ENCODE measurements around the gene OR51S1. TPM values are rescaled to one million over a fixed set of nuclear protein-coding genes. Genes with fewer than 3 reads are reported as not detected.
"Not testable (repeated sequence)": the region's sequence is repeated elsewhere in the genome, so short reads cannot be mapped to it uniquely, and the experiment has no call there.

The OR51S1 gene
- total RNA-seq, 1 experiment from 2014 or later = not detected

GRCh38 chr11:4851033-4851432, 2.0 kb upstream of the OR51S1 start:
- Histone ChIP-seq H3K27ac (no peak overlapping the region), H3K4me1 (replicated peaks) (no peaks in the 10 kb centered on the region), H3K9me3 (replicated peaks) (no peaks in the 10 kb centered on the region), H3K36me3 (no peaks in the 10 kb centered on the region), H3K27me3 (replicated peaks) (no peaks in the 10 kb centered on the region), H3K4me3 (no peak overlapping the region)
- no peak for DNase-seq (ENCODE audit: low read depth in 1 of 2, low spot score in 2 of 2)

DNA sequence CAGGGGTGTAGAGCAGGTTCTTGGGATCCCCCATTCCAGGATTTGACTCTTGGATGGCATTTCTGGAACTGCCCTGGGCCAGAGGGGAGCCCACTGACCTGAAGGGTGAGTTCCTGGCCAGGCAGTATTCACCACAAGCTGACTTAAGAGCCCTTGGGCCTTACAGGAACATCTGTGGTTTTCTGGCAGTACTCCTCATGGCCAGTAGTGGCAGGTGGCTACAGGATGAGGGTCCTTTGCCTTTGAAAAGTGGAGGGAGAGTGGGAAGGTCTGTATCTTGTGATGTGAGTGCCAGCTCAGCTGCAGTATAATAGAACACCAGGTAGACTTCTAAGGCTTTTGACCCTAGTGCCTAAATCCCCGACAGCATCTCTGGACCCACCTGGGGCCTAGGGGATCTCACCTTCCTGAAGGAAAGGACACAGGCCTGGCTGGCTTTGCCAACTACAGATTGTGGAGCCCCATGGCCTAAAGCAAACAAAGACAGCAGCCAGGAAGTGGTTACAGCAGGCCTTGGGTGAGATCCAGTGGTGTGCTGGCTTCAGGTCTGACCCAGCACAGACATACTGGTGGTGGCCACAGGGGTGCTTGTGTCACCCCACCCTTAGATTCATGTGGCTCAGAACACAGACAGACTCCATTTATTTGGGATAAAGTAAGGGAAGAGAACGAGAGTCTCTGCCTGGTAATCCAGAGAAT, 9.0 kb downstream of the OR51S1 start:
- Histone ChIP-seq H3K4me3 (no peak overlapping the region), H3K4me1 (replicated peaks) (peaks cover 4% of the 10 kb centered on the region; the same call in 1 of the 2 replicates), H3K36me3 (no peaks in the 10 kb centered on the region), H3K27me3 (replicated peaks) (peaks cover 6% of the 10 kb centered on the region; the same call in 1 of the 2 replicates), H3K9me3 (replicated peaks) (no peaks in the 10 kb centered on the region), H3K27ac (no peak overlapping the region)
- no peak for DNase-seq (ENCODE audit: low read depth in 1 of 2, low spot score in 2 of 2)

GRCh38 chr11:4830909-4831308, 18.1 kb downstream of the OR51S1 start:
- no peaks in the 10 kb centered on the region for H3K4me1 ChIP-seq (replicated peaks)
- peaks cover 10% of the 10 kb centered on the region for H3K27me3 ChIP-seq (replicated peaks)
- no peaks in the 10 kb centered on the region for H3K36me3 ChIP-seq
- H3K4me3 ChIP-seq = no peak overlapping the region
- no peak for DNase-seq (ENCODE audit: low read depth in 1 of 2, low spot score in 2 of 2)
- no peaks in the 10 kb centered on the region for H3K9me3 ChIP-seq (replicated peaks)
- no peak overlapping the region for H3K27ac ChIP-seq

DNA sequence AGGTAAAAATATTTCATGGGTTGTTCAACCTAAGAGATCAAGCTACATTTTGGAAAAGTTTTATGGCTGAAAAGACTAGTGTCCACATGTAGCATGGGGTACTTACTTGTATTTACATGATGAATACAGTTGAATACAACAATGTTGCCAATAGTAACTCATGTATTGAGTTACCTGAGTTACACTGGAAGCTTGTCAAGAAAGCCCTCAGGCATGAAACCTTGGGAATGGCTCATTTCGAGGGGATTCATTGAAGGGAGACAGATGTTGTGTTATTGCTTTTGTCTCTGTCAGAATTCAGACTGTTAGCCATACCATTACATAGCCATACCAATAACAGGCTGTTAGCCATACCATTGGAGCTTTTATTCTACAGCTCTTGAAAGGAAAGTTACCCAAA, 18.7 kb downstream of the OR51S1 start:
- Histone ChIP-seq H3K27ac (no peak overlapping the region), H3K4me1 (replicated peaks) (no peaks in the 10 kb centered on the region), H3K4me3 (no peak overlapping the region), H3K27me3 (replicated peaks) (peaks cover 7% of the 10 kb centered on the region), H3K9me3 (replicated peaks) (no peaks in the 10 kb centered on the region), H3K36me3 (no peaks in the 10 kb centered on the region)
- DNase-seq (ENCODE audit: low read depth in 1 of 2, low spot score in 2 of 2) = no peak

- H3K9me3 ChIP-seq (replicated peaks) = no peaks in the 10 kb centered on the region
Measured at GRCh38 chr11:4826425-4826824, 22.6 kb downstream of the OR51S1 start.

DNA sequence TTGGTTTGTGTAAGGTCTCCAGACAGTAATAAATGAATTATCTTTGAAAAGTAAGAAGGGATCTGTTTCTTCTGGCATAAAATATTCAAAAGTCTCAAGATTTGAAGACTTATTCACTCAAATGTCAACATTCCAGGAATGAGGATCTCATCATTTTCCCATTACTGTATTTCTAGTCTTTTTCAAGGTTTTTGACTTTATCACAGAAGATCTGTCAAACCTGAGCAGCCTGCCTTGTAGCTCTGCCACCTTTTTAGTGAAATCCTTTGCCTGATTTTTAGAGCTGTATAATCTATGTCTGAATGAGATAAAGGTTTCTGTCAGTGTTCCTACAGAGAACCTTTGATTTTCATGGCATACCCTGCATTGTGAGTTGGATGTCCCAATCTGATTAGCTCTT, 23.9 kb downstream of the OR51S1 start:
- Histone ChIP-seq H3K4me1 (replicated peaks) (no peaks in the 10 kb centered on the region), H3K36me3 (no peaks in the 10 kb centered on the region), H3K9me3 (replicated peaks) (no peaks in the 10 kb centered on the region), H3K4me3 (no peak overlapping the region), H3K27ac (no peak overlapping the region), H3K27me3 (replicated peaks) (peaks cover 9% of the 10 kb centered on the region)
- no peak for DNase-seq (ENCODE audit: low read depth in 1 of 2, low spot score in 2 of 2)

More at GRCh38 chr11:4826425-4826824, 22.6 kb downstream of the OR51S1 start:
- no peaks in the 10 kb centered on the region for H3K36me3 ChIP-seq
- DNase-seq (ENCODE audit: low read depth in 1 of 2, low spot score in 2 of 2) = no peak
- H3K27me3 ChIP-seq (replicated peaks) = peaks cover 9% of the 10 kb centered on the region
- no peaks in the 10 kb centered on the region for H3K4me1 ChIP-seq (replicated peaks)
- H3K27ac ChIP-seq = no peak overlapping the region
- no peak overlapping the region for H3K4me3 ChIP-seq

- H3K27ac ChIP-seq = no peak within 1 kb of the TSS
- no peaks in the 10 kb centered on the region for H3K9me3 ChIP-seq (replicated peaks)
- H3K27me3 ChIP-seq (replicated peaks) = peaks cover 9% of the 10 kb centered on the region
- H3K4me1 ChIP-seq (replicated peaks) = no peaks in the 10 kb centered on the region
- no peak within 1 kb of the TSS for H3K4me3 ChIP-seq
- H3K36me3 ChIP-seq = no peaks in the 10 kb centered on the region; the same call in 1 of the 2 replicates
- no peak for DNase-seq (ENCODE audit: low read depth in 1 of 2, low spot score in 2 of 2)
Measured at GRCh38 chr11:4821021-4821420, 28.0 kb downstream of the OR51S1 start, which contains the start of gene OR51F2. TSS of gene OR51F2 (plus strand) at chr11:4821321. CDS start at chr11:4821422, 101 bp downstream.

GRCh38 chr11:4809246-4809645, 39.8 kb downstream of the OR51S1 start:
- Histone ChIP-seq H3K4me3 (no peak overlapping the region), H3K36me3 (no peaks in the 10 kb centered on the region), H3K4me1 (replicated peaks) (no peaks in the 10 kb centered on the region), H3K27me3 (replicated peaks) (0 out of 2 replicates have a peak, but pooled peaks cover 9% of the 10 kb centered on the region), H3K27ac (no peak overlapping the region), H3K9me3 (replicated peaks) (no peaks in the 10 kb centered on the region)
- DNase-seq (ENCODE audit: low read depth in 1 of 2, low spot score in 2 of 2) = no peak

DNA sequence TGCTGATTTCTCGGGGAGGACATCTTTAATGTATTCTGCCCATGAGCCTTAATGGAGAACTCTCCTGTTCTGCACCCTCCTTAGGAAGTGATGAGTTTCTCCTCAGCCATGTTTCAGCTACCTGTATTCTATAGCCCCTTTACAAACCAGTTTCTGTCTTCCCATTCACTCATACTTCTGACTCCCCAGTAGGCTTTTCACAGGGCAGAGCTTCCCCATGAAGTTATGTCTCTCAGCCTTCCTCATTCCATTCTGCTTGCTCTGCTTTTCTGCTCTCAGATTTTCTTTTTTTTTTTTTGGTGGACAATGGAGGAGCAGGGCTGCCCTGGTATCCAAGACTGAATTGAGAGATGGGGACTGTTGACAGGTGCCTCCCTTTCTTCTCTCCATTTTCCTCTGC, 40.5 kb downstream of the OR51S1 start:
- no peak for DNase-seq (ENCODE audit: low read depth in 1 of 2, low spot score in 2 of 2)
- H3K4me1 ChIP-seq (replicated peaks) = no peaks in the 10 kb centered on the region
- no peak overlapping the region for H3K4me3 ChIP-seq
- H3K27ac ChIP-seq = no peak overlapping the region
- 0 out of 2 replicates have a peak, but pooled peaks cover 9% of the 10 kb centered on the region for H3K27me3 ChIP-seq (replicated peaks)
- no peaks in the 10 kb centered on the region for H3K36me3 ChIP-seq
- no peaks in the 10 kb centered on the region for H3K9me3 ChIP-seq (replicated peaks)

GRCh38 chr11:4804280-4804679, 44.7 kb downstream of the OR51S1 start, which contains the start of gene OR52R1:
TSS of gene OR52R1 (minus strand) at chr11:4804380. CDS start at chr11:4804380, 0 bp downstream.
- Histone ChIP-seq H3K4me3 (no peak within 1 kb of the TSS), H3K27ac (no peak within 1 kb of the TSS), H3K27me3 (replicated peaks) (no peaks in the 10 kb centered on the region), H3K9me3 (replicated peaks) (no peaks in the 10 kb centered on the region), H3K36me3 (no peaks in the 10 kb centered on the region), H3K4me1 (replicated peaks) (no peaks in the 10 kb centered on the region)
- DNase-seq (ENCODE audit: low read depth in 1 of 2, low spot score in 2 of 2) = no peak

- H3K9me3 ChIP-seq (replicated peaks); DNase-seq (ENCODE audit: low read depth in 1 of 2, low spot score in 2 of 2); H3K27ac ChIP-seq; H3K4me3 ChIP-seq; H3K27me3 ChIP-seq (replicated peaks); H3K36me3 ChIP-seq; H3K4me1 ChIP-seq (replicated peaks): not testable (repeated sequence)
Measured at GRCh38 chr11:4801316-4801715, 47.7 kb downstream of the OR51S1 start.

DNA sequence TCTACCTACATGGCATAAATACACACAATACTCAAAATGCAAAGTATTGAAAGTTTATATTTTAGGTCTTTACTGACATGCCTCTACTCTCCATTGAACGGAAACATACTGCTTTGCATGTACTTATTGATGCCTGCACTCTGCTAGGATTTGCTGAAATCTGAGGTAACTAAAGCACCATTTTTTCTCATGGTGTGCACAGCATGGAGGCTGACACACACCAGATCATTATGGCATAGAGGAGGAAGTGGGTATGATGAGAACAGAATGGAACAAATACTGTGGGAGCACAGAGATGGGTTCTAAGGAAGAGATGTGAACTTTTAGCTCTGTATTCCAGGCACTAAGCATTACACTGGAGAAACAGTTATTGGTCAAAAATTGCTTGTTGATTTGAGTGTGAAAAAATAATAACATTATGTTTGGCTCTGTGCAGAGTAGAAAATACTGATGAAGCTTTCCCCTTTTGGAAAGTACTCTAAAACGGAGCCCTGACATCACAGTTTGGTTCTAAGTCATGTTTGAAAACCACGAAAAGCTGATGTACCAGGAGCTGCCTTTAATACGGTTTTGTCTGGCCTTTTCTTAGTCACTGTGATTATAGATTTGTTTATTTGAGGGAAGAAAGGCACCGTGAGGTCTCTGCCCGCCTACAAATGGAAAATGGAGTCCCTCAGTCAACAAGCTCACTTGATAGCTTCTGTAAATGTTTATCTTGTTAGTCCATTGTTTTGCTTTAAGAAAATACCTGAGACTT, 50.4 kb downstream of the OR51S1 start:
- no peak for DNase-seq (ENCODE audit: low read depth in 1 of 2, low spot score in 2 of 2)
- Histone ChIP-seq H3K36me3 (no peaks in the 10 kb centered on the region), H3K27ac (no peak overlapping the region), H3K9me3 (replicated peaks) (no peaks in the 10 kb centered on the region), H3K4me3 (no peak overlapping the region), H3K4me1 (replicated peaks) (no peaks in the 10 kb centered on the region), H3K27me3 (replicated peaks) (peaks cover 15% of the 10 kb centered on the region)

Data from SJSA1 (cell line).